Tibial artery (tissue), 4 donors: ENCODE results near the gene SUSD2.

Experiments used
- DNase-seq, 2 donors: peaks; one replicate each; pipeline ENCODE4 v3.0.0-alpha.2; 2019
- H3K27ac ChIP-seq, 2 donors: fragments of 200-600 bp; sonication (generic) in 1 of 2; 1 replicate in 1 of 2; 2 replicates in 1 of 2; pipeline ENCODE4 v1.5.1; 2018 to 2019; ENCODE audit warnings: mild to moderate bottlenecking in 1 of 2
- H3K27me3 ChIP-seq, 2 donors: fragments of 200-600 bp; sonication (generic) in 1 of 2; one replicate each; pipeline versions ENCODE4 v1.5.1 to v1.6.0; 2016 to 2019
- H3K36me3 ChIP-seq, 3 donors: fragments of 200-600 bp; sonication (generic) in 2 of 3; one replicate each; pipeline ENCODE4 v1.5.1; 2016 to 2019; ENCODE audit warnings: mild to moderate bottlenecking in 2 of 3
- H3K4me1 ChIP-seq, 4 donors: fragments of 200-600 bp; sonication (generic) in 2 of 4; 1 replicate in 3 of 4; 2 replicates in 1 of 4; pipeline ENCODE4 v1.5.1; 2016 to 2019
- H3K4me3 ChIP-seq, 2 donors: fragments of 200-600 bp; sonication (generic) in 1 of 2; 1 replicate in 1 of 2; 2 replicates in 1 of 2; pipeline ENCODE4 v1.5.1; 2018 to 2019; ENCODE audit warnings: mild to moderate bottlenecking in 2 of 2
- H3K9me3 ChIP-seq, 3 donors: fragments of 200-600 bp; sonication (generic) in 1 of 3; one replicate each; pipeline ENCODE4 v1.5.1; 2016 to 2019
- CTCF ChIP-seq, 2 experiments: fragments of 200-600 bp in 1 of 2; fragments of 450-650 bp in 1 of 2; IDR thresholded peaks; one replicate each; pipeline ENCODE4 v1.5.1; 2017 to 2019; ENCODE audit warnings: antibody characterized with exemption in 2 of 2, mild to moderate bottlenecking in 1 of 2, moderate library complexity in 1 of 2
- intact Hi-C: fragments of 100-400 bp; cut with DNase I; formaldehyde crosslinking; loops from one replicate; pipeline ENCODE4 v1.15.0; 2023; ENCODE audit warnings: low total_unique reads

Gene SUSD2

GRCh38 chr22:24185001-24185500 is 3.8 kb downstream of the SUSD2 start:
- no peak overlapping the region for H3K4me3 ChIP-seq
- DNase-seq = no peak
- TF ChIP-seq CTCF (IDR thresholded peaks at IDR 0.05) = no peak
- no peaks in the 10 kb centered on the region for H3K27me3 ChIP-seq
- intact Hi-C loops = no loop called here
- no peaks in the 10 kb centered on the region for H3K9me3 ChIP-seq
- H3K4me1 ChIP-seq = peaks cover 0 to 74% (median 62%) of the 10 kb centered on the region in 4 donors
- peaks cover 28 to 50% (median 42%) of the 10 kb centered on the region in 3 donors for H3K36me3 ChIP-seq
- H3K27ac ChIP-seq = no peak overlapping the region

GRCh38 chr22:24185501-24186351 is 4.4 kb downstream of the SUSD2 start:
- Histone ChIP-seq H3K4me1 (peaks cover 0 to 75% (median 63%) of the 10 kb centered on the region in 4 donors), H3K27ac (no peak overlapping the region), H3K4me3 (no peak overlapping the region), H3K27me3 (no peaks in the 10 kb centered on the region), H3K9me3 (no peaks in the 10 kb centered on the region), H3K36me3 (peaks cover 28 to 50% (median 42%) of the 10 kb centered on the region in 3 donors)
- intact Hi-C loops = loop anchor here (1.0 kb wide), 1 partner anchor 62 kb away; no protein-coding TSS in a partner anchor
- no peak for TF ChIP-seq CTCF (IDR thresholded peaks at IDR 0.05)
- peak in 1 of 2 donors; percentile 65 for DNase-seq

GRCh38 chr22:24186352-24186740 is 5.1 kb downstream of the SUSD2 start:
- peak in 1 of 2 donors; percentile 63 for DNase-seq
- H3K27me3 ChIP-seq = no peaks in the 10 kb centered on the region
- no peaks in the 10 kb centered on the region for H3K9me3 ChIP-seq
- H3K4me3 ChIP-seq = no peak overlapping the region
- no peak for TF ChIP-seq CTCF (IDR thresholded peaks at IDR 0.05)
- peaks cover 28 to 50% (median 42%) of the 10 kb centered on the region in 3 donors for H3K36me3 ChIP-seq
- H3K4me1 ChIP-seq = peaks cover 0 to 74% (median 59%) of the 10 kb centered on the region in 4 donors
- intact Hi-C loops = loop anchor here (1.0 kb wide), 1 partner anchor 61 kb away; no protein-coding TSS in a partner anchor
- no peak overlapping the region for H3K27ac ChIP-seq

GRCh38 chr22:24186892-24187670 is 5.8 kb downstream of the SUSD2 start:
- intact Hi-C loops = loop anchor here (1.0 kb wide), 1 partner anchor 60 kb away; no protein-coding TSS in a partner anchor
- DNase-seq = peak in 1 of 2 donors; percentile 68
- Histone ChIP-seq H3K27ac (no peak overlapping the region), H3K27me3 (no peaks in the 10 kb centered on the region), H3K9me3 (no peaks in the 10 kb centered on the region), H3K36me3 (peaks cover 28 to 50% (median 42%) of the 10 kb centered on the region in 3 donors), H3K4me3 (no peak overlapping the region), H3K4me1 (peaks cover 0 to 72% (median 52%) of the 10 kb centered on the region in 4 donors)
- no peak for TF ChIP-seq CTCF (IDR thresholded peaks at IDR 0.05)
